GM23338 (cell line): ENCODE measurements around the gene NINJ2. TPM values are rescaled to one million over a fixed set of nuclear protein-coding genes. Genes with fewer than 3 reads are reported as not detected.

ENCODE experiments used
- ATAC-seq: fragments of 200-7000 bp; cut with Tn5 transposase; 3 replicates; pipeline ENCODE4 v1.9.1; 2020
- DNase-seq: peaks from one replicate; pipeline ENCODE4 v3.0.0-alpha.2; 2015; ENCODE audit warnings: low spot score
- H2AFZ ChIP-seq: fragments of 200-600 bp; sonication (generic); 2 replicates; pipeline ENCODE4 v1.8.0; 2016; ENCODE audit warnings: antibody characterized with exemption, mild to moderate bottlenecking, moderate library complexity
- H3F3A ChIP-seq: fragments of 200-600 bp; sonication (generic); replicated peaks from 2 replicates; pipeline ENCODE4 v1.8.0; 2017; ENCODE audit warnings: antibody characterized with exemption, mixed run types, low read depth
- H3K27ac ChIP-seq: fragments of 200-600 bp; sonication (generic); 2 replicates; pipeline ENCODE4 v1.6.1; 2016; ENCODE audit warnings: low read depth
- H3K27me3 ChIP-seq: fragments of 200-600 bp; sonication (generic); 2 replicates; pipeline ENCODE4 v1.8.0; 2016; ENCODE audit warnings: mild to moderate bottlenecking, mixed run types, moderate library complexity; ENCODE audit not compliant: insufficient read depth
- H3K36me3 ChIP-seq: fragments of 200-600 bp; sonication (generic); 2 replicates; pipeline ENCODE4 v1.8.0; 2016; ENCODE audit warnings: mild to moderate bottlenecking; ENCODE audit not compliant: insufficient read depth
- H3K4me1 ChIP-seq: fragments of 200-600 bp; sonication (generic); 2 replicates; pipeline ENCODE4 v1.8.0; 2016; ENCODE audit warnings: mild to moderate bottlenecking, moderate library complexity; ENCODE audit not compliant: insufficient read depth
- H3K4me2 ChIP-seq: fragments of 200-600 bp; sonication (generic); 2 replicates; pipeline ENCODE4 v1.7.1; 2017; ENCODE audit warnings: mixed run types
- H3K4me3 ChIP-seq: fragments of 200-600 bp; sonication (generic); 2 replicates; pipeline ENCODE4 v1.6.1; 2016; ENCODE audit warnings: mixed run types
- H3K79me2 ChIP-seq: fragments of 200-600 bp; sonication (generic); replicated peaks from 2 replicates; pipeline ENCODE4 v1.8.0; 2017; ENCODE audit warnings: mild to moderate bottlenecking; ENCODE audit not compliant: insufficient read depth
- H3K9me2 ChIP-seq: fragments of 200-600 bp; sonication (generic); 2 replicates; pipeline ENCODE4 v1.8.0; 2017; ENCODE audit not compliant: insufficient read depth
- H4K20me1 ChIP-seq: fragments of 200-600 bp; sonication (generic); replicated peaks from 2 replicates; pipeline ENCODE4 v1.8.0; 2017; ENCODE audit warnings: mild to moderate bottlenecking; ENCODE audit not compliant: insufficient read depth
- H3K27ac Mint-ChIP-seq: 2 replicates; pipeline ENCODE4 v1.8.0; 2020; ENCODE audit warnings: inconsistent platforms, mild to moderate bottlenecking, moderate library complexity, mixed read lengths
- H3K27me3 Mint-ChIP-seq: 3 replicates; pipeline ENCODE4 v1.8.0; 2022; ENCODE audit warnings: low read depth, mild to moderate bottlenecking, moderate library complexity, mixed read lengths, inconsistent platforms; ENCODE audit not compliant: insufficient read depth, poor library complexity
- H3K36me3 Mint-ChIP-seq: 3 replicates; pipeline ENCODE4 v1.8.0; 2021; ENCODE audit warnings: low read depth, mild to moderate bottlenecking, inconsistent platforms, moderate library complexity, mixed read lengths
- H3K4me1 Mint-ChIP-seq: 3 replicates; pipeline ENCODE4 v1.8.0; 2020; ENCODE audit warnings: mild to moderate bottlenecking, inconsistent platforms, mixed read lengths
- H3K4me3 Mint-ChIP-seq: 3 replicates; pipeline ENCODE4 v1.8.0; 2021; ENCODE audit warnings: moderate library complexity, mild to moderate bottlenecking, inconsistent platforms, mixed read lengths
- H3K9me3 Mint-ChIP-seq: 3 replicates; pipeline ENCODE4 v1.8.0; 2020; ENCODE audit warnings: moderate library complexity, mild to moderate bottlenecking, inconsistent platforms, mixed read lengths
- CREB1 ChIP-seq: fragments of 250-450 bp; sonication (Bioruptor Pico); IDR thresholded peaks from 2 replicates; pipeline ENCODE4 v1.5.0; 2020; ENCODE audit warnings: low read depth, mild to moderate bottlenecking, moderate library complexity
- CTCF ChIP-seq, 2 experiments: fragments of 200-600 bp in 1 of 2; sonication (generic) in 1 of 2; conservative IDR thresholded peaks; 2 replicates each; pipeline versions ENCODE4 v1.5.1 to v1.6.1; 2016 to 2017; ENCODE audit warnings: antibody characterized with exemption in 2 of 2, low read depth in 2 of 2, mild to moderate bottlenecking in 2 of 2, moderate library complexity in 1 of 2
- ETS1 ChIP-seq: IDR thresholded peaks from 2 replicates; pipeline ENCODE4 v1.6.1; 2016; ENCODE audit warnings: antibody characterized with exemption
- EZH2 ChIP-seq: fragments of 200-600 bp; sonication (generic); IDR thresholded peaks from one replicate; pipeline ENCODE4 v1.8.0; 2017; ENCODE audit warnings: antibody characterized with exemption, mild to moderate bottlenecking, low read depth; ENCODE audit not compliant: unreplicated experiment
- EZH2phosphoT487 ChIP-seq: fragments of 200-600 bp; sonication (generic); IDR thresholded peaks from one replicate; pipeline ENCODE4 v1.8.1; 2018; ENCODE audit warnings: antibody characterized with exemption; ENCODE audit not compliant: unreplicated experiment
- JUNB ChIP-seq: IDR thresholded peaks from one replicate; pipeline ENCODE4 v1.6.1; 2016; ENCODE audit warnings: antibody characterized with exemption; ENCODE audit not compliant: unreplicated experiment
- NANOG ChIP-seq: IDR thresholded peaks from 2 replicates; pipeline ENCODE4 v1.6.1; 2016; ENCODE audit warnings: antibody characterized with exemption, borderline replicate concordance
- POLR2AphosphoS5 ChIP-seq: IDR thresholded peaks from 2 replicates; pipeline ENCODE4 v1.6.1; 2016; ENCODE audit warnings: antibody characterized with exemption, low read depth
- REST ChIP-seq: IDR thresholded peaks from one replicate; pipeline ENCODE4 v1.6.1; 2018; ENCODE audit warnings: antibody characterized with exemption; ENCODE audit not compliant: unreplicated experiment
- STAT1 ChIP-seq: IDR thresholded peaks from one replicate; pipeline ENCODE4 v1.6.1; 2016; ENCODE audit warnings: antibody characterized with exemption; ENCODE audit not compliant: unreplicated experiment
- ZNF114 ChIP-seq: fragments of 250-450 bp; sonication (Bioruptor Pico); IDR thresholded peaks from 2 replicates; pipeline ENCODE4 v1.5.0; 2020; ENCODE audit warnings: mild to moderate bottlenecking, moderate library complexity
- ZNF331 ChIP-seq: fragments of 250-450 bp; sonication (Bioruptor Pico); IDR thresholded peaks from 2 replicates; pipeline ENCODE4 v1.5.0; 2020; ENCODE audit warnings: low read depth, mild to moderate bottlenecking, moderate library complexity
- ZNF462 ChIP-seq: fragments of 250-450 bp; sonication (Bioruptor Pico); IDR thresholded peaks from 2 replicates; pipeline ENCODE4 v1.5.0; 2020; ENCODE audit warnings: mild to moderate bottlenecking, moderate library complexity
- polyA plus RNA-seq: library from polyadenylated mRNA; unstranded; fragments of >200 nt; fragmentation: Nextera tagmentation; extraction: Ambion mirVana; gene quantifications from 2 replicates; pipeline ENCODE4 v1.2.1, GENCODE V29; 2016
- total RNA-seq: library from RNA; depleted of rRNA; stranded (reverse); fragments of >200 nt; shearing (Covaris generic); gene quantifications from 2 replicates; pipeline ENCODE4 v1.2.3, GENCODE V29; 2014

NINJ2 gene
- total and polyA plus RNA-seq, 2 experiments from 2014 or later: 0.94 to 2.6 TPM

GRCh38 chr12:619346-619745, 43.9 kb downstream of the NINJ2 start:
- H3K27me3 ChIP-seq: no peaks in the 10 kb centered on the region
- ATAC-seq (no peak), DNase-seq (no peak)
- Mint-ChIP-seq H3K4me1 (peaks cover 25% of the 10 kb centered on the region), H3K4me3 (no peak overlapping the region), H3K36me3 (no peaks in the 10 kb centered on the region), H3K27me3 (peaks cover 10% of the 10 kb centered on the region), H3K9me3 (no peaks in the 10 kb centered on the region; the same call in 2 of the 3 replicates), H3K27ac (no peak overlapping the region)
- no peaks in the 10 kb centered on the region for H3K79me2 ChIP-seq
- no peak overlapping the region for H3K4me2 ChIP-seq
- no peak overlapping the region for H2AFZ ChIP-seq
- no peak overlapping the region for H3K27ac ChIP-seq
- peaks cover 16% of the 10 kb centered on the region for H3K4me1 ChIP-seq
- H4K20me1 ChIP-seq: no peaks in the 10 kb centered on the region
- H3K9me2 ChIP-seq: no peaks in the 10 kb centered on the region
- TF ChIP-seq STAT1 (no peak), ZNF462 (CRISPR knock-in tag) (no peak), REST (no peak), NANOG (no peak), EZH2 (no peak), ETS1 (no peak), POLR2AphosphoS5 (no peak), ZNF331 (no peak), EZH2phosphoT487 (no peak), CREB1 (CRISPR knock-in tag) (no peak), ZNF114 (CRISPR knock-in tag) (no peak), CTCF (conservative IDR thresholded peaks at IDR 0.05; ENCODE audit: low read depth in 2 of 2) (no peak), JUNB (no peak)
- peaks cover 5% of the 10 kb centered on the region; the same call in 1 of the 2 replicates for H3F3A ChIP-seq
- no peak overlapping the region for H3K4me3 ChIP-seq
- H3K36me3 ChIP-seq: no peaks in the 10 kb centered on the region
